Subcutaneous adipose tissue (tissue), 4 donors: ENCODE measurements around the gene PIK3CD. TPM values are rescaled to one million over a fixed set of nuclear protein-coding genes. Genes with fewer than 3 reads are reported as not detected.

Experiments used
- CTCF ChIP-seq: fragments of 450-650 bp; IDR thresholded peaks from one replicate; pipeline ENCODE4 v1.5.1; 2016; ENCODE audit warnings: low read depth, mild to moderate bottlenecking, control low read depth, antibody characterized with exemption, moderate library complexity
- total RNA-seq, 4 donors: library from RNA; depleted of rRNA; stranded (reverse); fragments of >200 nt; gene quantifications; one replicate each; pipeline ENCODE4 v1.1.0, GENCODE V29; 2016

Gene PIK3CD
- total RNA-seq, 4 donors from 2014 or later = 4.7 to 13.9 (median 10.3) TPM

GRCh38 chr1:9703165-9703509, 51.6 kb downstream of the PIK3CD start:
- no peak for TF ChIP-seq CTCF

- no peak for TF ChIP-seq CTCF
Measured at GRCh38 chr1:9703681-9704080, 52.1 kb downstream of the PIK3CD start.

GRCh38 chr1:9705337-9706093, 54.0 kb downstream of the PIK3CD start:
- no peak for TF ChIP-seq CTCF

GRCh38 chr1:9706178-9706577, 54.6 kb downstream of the PIK3CD start:
- TF ChIP-seq CTCF = no peak

GRCh38 chr1:9710037-9710436, 58.5 kb downstream of the PIK3CD start:
- no peak for TF ChIP-seq CTCF

- no peak for TF ChIP-seq CTCF
Measured at GRCh38 chr1:9711466-9712020, 60.0 kb downstream of the PIK3CD start.

GRCh38 chr1:9714257-9714718, 62.8 kb downstream of the PIK3CD start:
- no peak for TF ChIP-seq CTCF
